Measurements from ENCODE around the gene AARS1. TPM values are rescaled to one million over a fixed set of nuclear protein-coding genes. Genes with fewer than 3 reads are reported as not detected.

The AARS1 gene
- total RNA-seq, 2 experiments from 2014 or later = 117 to 147 TPM

Other genes starting within 250 kb of the AARS1 start
- 10 to 100 TPM; 18.2 to 20.3 TPM for gene PDPR, start 175.2 kb downstream of the AARS1 start, total RNA-seq
- gene CLEC18C, start 115.7 kb downstream of the AARS1 start, total RNA-seq = under 1 TPM; 0.14 to 0.20 TPM
- 10 to 100 TPM; 32.2 to 33.5 TPM for gene EXOSC6, start 37.6 kb downstream of the AARS1 start, total RNA-seq
- gene DDX19B, start 9.7 kb upstream of the AARS1 start, total RNA-seq = 10 to 100 TPM; 32.9 to 34.8 TPM
- 10 to 100 TPM; 33.9 to 46.0 TPM for gene DDX19A, start 57.4 kb upstream of the AARS1 start, total RNA-seq
- 10 to 100 TPM; 23.6 to 34.2 TPM for gene ST3GAL2, start 149.6 kb upstream of the AARS1 start, total RNA-seq
- gene FCSK, start 165.1 kb upstream of the AARS1 start, total RNA-seq = 10 to 100 TPM; 17.8 to 20.9 TPM
- gene COG4, start 234.0 kb upstream of the AARS1 start, total RNA-seq = 10 to 100 TPM; 67.3 to 72.5 TPM
- 100 to 1,000 TPM; 407 to 541 TPM for gene SF3B3, start 234.3 kb upstream of the AARS1 start, total RNA-seq

Measured in activated CD8-positive, alpha-beta memory T cell treated with anti-CD3 and anti-CD28 coated beads, Interleukin-2, amount 10 ng/mL, durations not matched to agents 7 days and 5 days (primary cell).